H1 (cell line): ENCODE measurements around the gene ZBED4. TPM values are rescaled to one million over a fixed set of nuclear protein-coding genes. Genes with fewer than 3 reads are reported as not detected.

ENCODE experiments used
- CTCF ChIA-PET: fragments of 300-600 bp; sonication (Branson Sonifier 250); formaldehyde crosslinking; loops from one replicate; lab custom pipeline; 2021; ENCODE audit not compliant: partially characterized antibody; lab: Charles Lee
- POLR2A ChIA-PET: fragments of 300-600 bp; sonication (Branson Sonifier 250); formaldehyde crosslinking; loops from one replicate; lab custom pipeline; 2021; ENCODE audit warnings: inconsistent platforms; ENCODE audit not compliant: partially characterized antibody; lab: Charles Lee
- DNase-seq, 2 experiments: peaks; one replicate each; pipeline versions ENCODE4 v3.0.0 to v3.0.0-alpha.2; 2010 to 2022; ENCODE audit warnings: low spot score in 2 of 2, low read depth in 1 of 2, mixed read lengths in 1 of 2
- FAIRE-seq: peaks from 2 replicates; lab custom pipeline; 2011; peaks lifted over from hg19 to GRCh38; lab: Jason Lieb, UNC
- H2AFZ ChIP-seq: 2 replicates; pipeline ENCODE4 v1.8.1; 2012; ENCODE audit warnings: low read length, inconsistent platforms
- H2AK5ac ChIP-seq: 2 replicates; pipeline ENCODE4 v1.6.1; 2013; ENCODE audit warnings: low read depth, low read length
- H2BK120ac ChIP-seq: replicated peaks from 2 replicates; pipeline ENCODE3; 2013; ENCODE audit warnings: low read depth, low read length, inconsistent platforms
- H2BK12ac ChIP-seq: 2 replicates; pipeline ENCODE4 v1.6.1; 2013; ENCODE audit warnings: low read depth, low read length
- H2BK15ac ChIP-seq: 2 replicates; pipeline ENCODE4 v1.6.1; 2013; ENCODE audit warnings: low read length
- H2BK20ac ChIP-seq: 2 replicates; pipeline ENCODE4 v1.6.1; 2013; ENCODE audit warnings: low read length
- H2BK5ac ChIP-seq: 2 replicates; pipeline ENCODE4 v1.6.1; 2013; ENCODE audit warnings: low read depth, low read length
- H3K14ac ChIP-seq: 2 replicates; pipeline ENCODE4 v1.6.1; 2013; ENCODE audit warnings: inconsistent platforms; ENCODE audit not compliant: insufficient read length
- H3K18ac ChIP-seq: 2 replicates; pipeline ENCODE4 v1.6.1; 2013; ENCODE audit warnings: low read length; ENCODE audit errors: extremely low read depth
- H3K23ac ChIP-seq: 2 replicates; pipeline ENCODE4 v1.6.1; 2013; ENCODE audit warnings: inconsistent platforms; ENCODE audit not compliant: insufficient read length
- H3K23me2 ChIP-seq: 2 replicates; pipeline ENCODE4 v1.6.1; 2013; ENCODE audit warnings: low read depth, low read length
- H3K27ac ChIP-seq: 2 replicates; pipeline ENCODE4 v1.6.1; 2011; ENCODE audit warnings: low read depth, low read length, inconsistent platforms
- H3K27me3 ChIP-seq, 4 experiments: replicated peaks in 1 of 4; 1 replicate in 1 of 4; 2 replicates in 3 of 4; pipeline versions ENCODE4 v1.6.1 to v1.8.1; 2011 to 2013; ENCODE audit warnings: low read length in 3 of 4, mild to moderate bottlenecking in 3 of 4, inconsistent platforms in 2 of 4, mixed read lengths in 2 of 4, moderate library complexity in 1 of 4; ENCODE audit not compliant: control insufficient read depth in 3 of 4, insufficient read depth in 3 of 4; ENCODE audit errors: extremely low read depth in 1 of 4
- H3K36me3 ChIP-seq, 4 experiments: 2 replicates each; pipeline versions ENCODE4 v1.6.1 to v1.8.1; 2011 to 2013; ENCODE audit warnings: mild to moderate bottlenecking in 4 of 4, low read length in 3 of 4, moderate library complexity in 2 of 4, control low read depth in 1 of 4, inconsistent platforms in 1 of 4; ENCODE audit not compliant: insufficient read depth in 4 of 4, control insufficient read depth in 2 of 4
- H3K4ac ChIP-seq: replicated peaks from 2 replicates; pipeline ENCODE3; 2013; ENCODE audit warnings: low read length, low read depth, mixed read lengths, inconsistent platforms; ENCODE audit not compliant: insufficient read length
- H3K4me1 ChIP-seq, 4 experiments: replicated peaks in 1 of 4; 1 replicate in 1 of 4; 2 replicates in 3 of 4; pipeline versions ENCODE4 v1.6.1 to v1.8.1; 2011 to 2013; ENCODE audit warnings: low read length in 3 of 4, inconsistent platforms in 2 of 4, mixed read lengths in 1 of 4; ENCODE audit not compliant: insufficient read depth in 4 of 4, control insufficient read depth in 3 of 4
- H3K4me2 ChIP-seq, 2 experiments: 2 replicates each; pipeline versions ENCODE4 v1.6.1 to v1.8.1; 2011 to 2013; ENCODE audit warnings: low read depth in 2 of 2, low read length in 2 of 2, control low read depth in 1 of 2, inconsistent platforms in 1 of 2, mild to moderate bottlenecking in 1 of 2; ENCODE audit not compliant: insufficient read depth in 1 of 2
- H3K4me3 ChIP-seq, 4 experiments: fragments of 200-600, 300-600 bp in 1 of 4; sonication (generic), shearing (Covaris generic), sonication (Bioruptor Twin) in 1 of 4; 2 replicates each; pipeline versions ENCODE4 v1.5.1 to v1.8.1; 2011 to 2016; ENCODE audit warnings: low read length in 4 of 4, low read depth in 3 of 4, control low read depth in 2 of 4, inconsistent platforms in 2 of 4, mild to moderate bottlenecking in 2 of 4, mixed read lengths in 1 of 4, moderate library complexity in 1 of 4; ENCODE audit not compliant: insufficient read depth in 2 of 4; ENCODE audit errors: extremely low read depth in 1 of 4
- H3K56ac ChIP-seq: replicated peaks from 2 replicates; pipeline ENCODE3; 2013; ENCODE audit warnings: low read depth, mild to moderate bottlenecking, mixed read lengths, low read length, inconsistent platforms; ENCODE audit not compliant: insufficient read length
- H3K79me1 ChIP-seq: 2 replicates; pipeline ENCODE4 v1.6.1; 2013; ENCODE audit warnings: low read depth, low read length, control low read depth
- H3K79me2 ChIP-seq, 2 experiments: 2 replicates each; pipeline versions ENCODE4 v1.6.1 to v1.8.1; 2012 to 2013; ENCODE audit warnings: low read length in 2 of 2, mild to moderate bottlenecking in 2 of 2, inconsistent platforms in 1 of 2; ENCODE audit not compliant: insufficient read depth in 2 of 2, control insufficient read depth in 1 of 2
- H3K9ac ChIP-seq, 4 experiments: replicated peaks in 1 of 4; 1 replicate in 1 of 4; 2 replicates in 3 of 4; pipeline versions ENCODE4 v1.6.1 to v1.8.1; 2011 to 2013; ENCODE audit warnings: low read depth in 3 of 4, low read length in 3 of 4, control low read depth in 2 of 4, mild to moderate bottlenecking in 2 of 4, moderate library complexity in 2 of 4, inconsistent platforms in 1 of 4; ENCODE audit errors: extremely low read depth in 1 of 4
- H3K9me3 ChIP-seq, 2 experiments: 2 replicates each; pipeline versions ENCODE4 v1.6.1 to v1.8.1; 2012 to 2013; ENCODE audit warnings: mild to moderate bottlenecking in 2 of 2, moderate library complexity in 2 of 2, control low read depth in 1 of 2, inconsistent platforms in 1 of 2, low read depth in 1 of 2, low read length in 1 of 2, mixed read lengths in 1 of 2; ENCODE audit not compliant: insufficient read depth in 2 of 2
- H4K20me1 ChIP-seq, 2 experiments: replicated peaks in 1 of 2; 2 replicates each; pipeline versions ENCODE3 to v1.8.1; 2011 to 2013; ENCODE audit warnings: inconsistent platforms in 2 of 2, low read length in 2 of 2, mild to moderate bottlenecking in 1 of 2; ENCODE audit not compliant: insufficient read depth in 2 of 2, control insufficient read depth in 1 of 2
- H4K5ac ChIP-seq: 2 replicates; pipeline ENCODE4 v1.6.1; 2013; ENCODE audit warnings: low read length, low read depth, mixed read lengths, inconsistent platforms; ENCODE audit not compliant: insufficient read length
- H4K8ac ChIP-seq: 2 replicates; pipeline ENCODE4 v1.8.0; 2013; ENCODE audit warnings: mild to moderate bottlenecking, moderate library complexity, low read length, inconsistent platforms; ENCODE audit not compliant: insufficient read depth; ENCODE audit errors: extremely low read depth
- H4K91ac ChIP-seq: replicated peaks from 2 replicates; pipeline ENCODE3; 2013; ENCODE audit warnings: low read length, mixed read lengths, inconsistent platforms; ENCODE audit not compliant: insufficient read length
- ATF2 ChIP-seq: IDR thresholded peaks from 2 replicates; pipeline ENCODE4 v1.6.1; 2012; ENCODE audit warnings: low read length, inconsistent platforms
- BRCA1 ChIP-seq: IDR thresholded peaks from 2 replicates; pipeline ENCODE4 v1.6.1; 2012; ENCODE audit warnings: low read depth, low read length, improper control_type of control experiment
- EZH2 ChIP-seq: fragments of 200-600 bp; sonication (generic); IDR thresholded peaks from 2 replicates; pipeline ENCODE4 v1.7.1; 2012; ENCODE audit warnings: low read depth, mild to moderate bottlenecking, moderate library complexity, low read length, inconsistent platforms; ENCODE audit not compliant: severe bottlenecking
- HDAC2 ChIP-seq, 2 experiments: fragments of 300-600 bp in 1 of 2; sonication (generic) in 1 of 2; IDR thresholded peaks; 2 replicates each; pipeline ENCODE4 v1.6.1; 2011 to 2012; ENCODE audit warnings: low read depth in 2 of 2, low read length in 2 of 2, mild to moderate bottlenecking in 2 of 2, moderate library complexity in 2 of 2, borderline replicate concordance in 1 of 2, inconsistent platforms in 1 of 2
- KDM1A ChIP-seq: fragments of 200-600, 300-600 bp; sonication (generic); IDR thresholded peaks from 2 replicates; pipeline ENCODE4 v1.7.1; 2016; ENCODE audit warnings: mild to moderate bottlenecking, low read length, borderline replicate concordance
- KDM5A ChIP-seq: fragments of 200-600 bp; IDR thresholded peaks from 2 replicates; pipeline ENCODE4 v1.7.1; 2012; ENCODE audit warnings: mild to moderate bottlenecking, low read length, inconsistent platforms, mixed read lengths
- RFX5 ChIP-seq: IDR thresholded peaks from 2 replicates; pipeline ENCODE4 v1.6.1; 2011; ENCODE audit warnings: low read depth, low read length, improper control_type of control experiment, borderline replicate concordance
- SP1 ChIP-seq: IDR thresholded peaks from 2 replicates; pipeline ENCODE4 v1.6.1; 2011; ENCODE audit warnings: low read depth, low read length
- TAF7 ChIP-seq: optimal IDR thresholded peaks from 2 replicates; pipeline ENCODE3; 2011; ENCODE audit warnings: low read depth, mild to moderate bottlenecking, inconsistent platforms, low read length, moderate library complexity, borderline replicate concordance
- USF2 ChIP-seq: IDR thresholded peaks from 2 replicates; pipeline ENCODE4 v1.6.1; 2011; ENCODE audit warnings: low read length, improper control_type of control experiment
- WGBS, 2 experiments: shearing (Covaris generic) in 1 of 2; methylation state at CpG; one replicate each; pipeline versions ENCODE4 v1.1.6 to v1.1.7; 2013 to 2015; ENCODE audit warnings: low lambda C conversion rate in 2 of 2, mixed read lengths in 2 of 2, inconsistent platforms in 1 of 2, low coverage in 1 of 2, missing lambda C conversion rate in 1 of 2; ENCODE audit not compliant: insufficient replicate concordance in 2 of 2, insufficient coverage in 1 of 2, insufficient read length in 1 of 2; ENCODE audit errors: extremely low coverage in 1 of 2, missing lambda C conversion rate in 1 of 2; 5-methylcytosine and 5-hydroxymethylcytosine counted together
- polyA plus RNA-seq, 7 experiments: library from polyadenylated mRNA; depleted of rRNA in 3 of 7; stranded (reverse) in 5 of 7; unstranded in 2 of 7; fragments of >200 nt in 5 of 7; fragments of 200-250 nt in 2 of 7; gene quantifications; 1 replicate in 5 of 7; 2 replicates in 1 of 7; 4 replicates in 1 of 7; pipeline versions ENCODE4 v1.2.1 to v1.2.3, GENCODE V29; 2011 to 2013; ENCODE audit warnings: missing spikeins in 2 of 7, mixed read lengths in 2 of 7
- total RNA-seq: library from RNA; stranded (reverse); fragmentation: NEBNext Ultra II Directional; extraction: Animal tissue kit (Norgen Biotek cat#: 25700); gene quantifications from 2 replicates; pipeline ENCODE4 v1.2.1, GENCODE V29; 2021

The ZBED4 gene
- total and polyA plus RNA-seq, 2 of the 8 experiments (the other 6 are each of a cell fraction or from before 2014, with no cell fraction given): 11.0 to 28.3 TPM

GRCh38 chr22:49925525-49926128, 72.0 kb downstream of the ZBED4 start:
- DNase-seq: no peak
- ChIA-PET POLR2A (no interaction called here), CTCF (interaction anchor here (1.3 kb wide), 1 partner anchor 70 kb away, joined by 3 read pairs; no protein-coding TSS in a partner anchor)
- Histone ChIP-seq H3K14ac (no peak overlapping the region), H3K4me2 (no peak overlapping the region), H3K18ac (no peak overlapping the region), H4K8ac (no peak overlapping the region), H2AK5ac (no peak overlapping the region), H2AFZ (no peak overlapping the region), H3K4ac (no peak overlapping the region), H3K36me3 (no peaks in the 10 kb centered on the region; a peak in 2 of 8 replicates), H3K27me3 (peaks cover 0 to 12% (median 10%) of the 10 kb centered on the region in 4 experiments; a peak in 6 of 7 replicates), H3K56ac (no peak overlapping the region), H3K79me2 (no peaks in the 10 kb centered on the region), H2BK15ac (no peak overlapping the region), H4K5ac (no peak overlapping the region), H3K23ac (no peak overlapping the region), H4K20me1 (peaks cover 2 to 4% of the 10 kb centered on the region in 2 experiments), H2BK120ac (no peak overlapping the region), H3K4me1 (no peaks in the 10 kb centered on the region; a peak in 2 of 7 replicates), H3K79me1 (no peaks in the 10 kb centered on the region), H3K27ac (no peak overlapping the region), H2BK5ac (no peak overlapping the region), H3K9me3 (no peaks in the 10 kb centered on the region), H3K23me2 (peaks cover 3% of the 10 kb centered on the region; the same call in 1 of the 2 replicates), H3K9ac (no peak overlapping the region), H4K91ac (no peak overlapping the region), H2BK20ac (no peak overlapping the region), H2BK12ac (no peak overlapping the region), H3K4me3 (no peak overlapping the region)
- no peak for FAIRE-seq
- 92% methylated on average over 23 of the region's 24 CpGs; no CpG with 5 or more reads in 1 of the 2 experiments for WGBS, 2 experiments
- TF ChIP-seq EZH2: no peak
- TF ChIP-seq ATF2: no peak
- no peak for TF ChIP-seq KDM5A
- TF ChIP-seq SP1: no peak
- no peak for TF ChIP-seq HDAC2 (IDR thresholded peaks at IDR 0.05; ENCODE audit: borderline replicate concordance in 1 of 2, low read depth in 2 of 2, low read length in 2 of 2)
- no peak for TF ChIP-seq BRCA1
- TF ChIP-seq KDM1A: no peak
- TF ChIP-seq USF2: no peak
- TF ChIP-seq RFX5: no peak
- no peak for TF ChIP-seq TAF7
